Measurements from ENCODE around the gene NUBPL. TPM values are rescaled to one million over a fixed set of nuclear protein-coding genes. Genes with fewer than 3 reads are reported as not detected.
"Not testable (repeated sequence)": the region's sequence is repeated elsewhere in the genome, so short reads cannot be mapped to it uniquely, and the experiment has no call there.

The NUBPL gene
- total RNA-seq, 1 donor from 2014 or later, result 11.6 TPM

- no peaks in the 10 kb centered on the region for H3K4me1 Mint-ChIP-seq (ENCODE audit: unreplicated experiment)
- no peak overlapping the region for H3K27ac Mint-ChIP-seq (ENCODE audit: unreplicated experiment)
- TF ChIP-seq CTCF (IDR thresholded peaks at IDR 0.05), result no peak
- H3K4me3 Mint-ChIP-seq (ENCODE audit: unreplicated experiment), result no peak overlapping the region
- no peak for DNase-seq (ENCODE audit: extremely low spot score, unreplicated experiment)
- no peaks in the 10 kb centered on the region for H3K36me3 Mint-ChIP-seq (ENCODE audit: unreplicated experiment)
- peaks cover 7% of the 10 kb centered on the region for H3K9me3 Mint-ChIP-seq (ENCODE audit: unreplicated experiment)
- no peaks in the 10 kb centered on the region for H3K27me3 Mint-ChIP-seq (ENCODE audit: unreplicated experiment)
Observed at GRCh38 chr14:31740688-31741087, 179.5 kb downstream of the NUBPL start.

- H3K27ac Mint-ChIP-seq (ENCODE audit: unreplicated experiment), result no peak overlapping the region
- peaks cover 22% of the 10 kb centered on the region for H3K36me3 Mint-ChIP-seq (ENCODE audit: unreplicated experiment)
- TF ChIP-seq CTCF (IDR thresholded peaks at IDR 0.05), result no peak
- no peaks in the 10 kb centered on the region for H3K4me1 Mint-ChIP-seq (ENCODE audit: unreplicated experiment)
- peaks cover 37% of the 10 kb centered on the region for H3K9me3 Mint-ChIP-seq (ENCODE audit: unreplicated experiment)
- no peak for DNase-seq (ENCODE audit: extremely low spot score, unreplicated experiment)
- H3K27me3 Mint-ChIP-seq (ENCODE audit: unreplicated experiment), result no peaks in the 10 kb centered on the region
- H3K4me3 Mint-ChIP-seq (ENCODE audit: unreplicated experiment), result no peak overlapping the region
Observed at GRCh38 chr14:31745741-31746140, 184.5 kb downstream of the NUBPL start.

- Mint-ChIP-seq H3K4me1 (ENCODE audit: unreplicated experiment) (no peaks in the 10 kb centered on the region), H3K9me3 (ENCODE audit: unreplicated experiment) (peaks cover 38% of the 10 kb centered on the region), H3K4me3 (ENCODE audit: unreplicated experiment) (no peak overlapping the region), H3K36me3 (ENCODE audit: unreplicated experiment) (peaks cover 22% of the 10 kb centered on the region), H3K27me3 (ENCODE audit: unreplicated experiment) (no peaks in the 10 kb centered on the region), H3K27ac (ENCODE audit: unreplicated experiment) (no peak overlapping the region)
- TF ChIP-seq CTCF (IDR thresholded peaks at IDR 0.05), result no peak
- DNase-seq (ENCODE audit: extremely low spot score, unreplicated experiment), result no peak
Observed at GRCh38 chr14:31746326-31746725, 185.1 kb downstream of the NUBPL start.

GRCh38 chr14:31749275-31749674 is 188.1 kb downstream of the NUBPL start:
- peaks cover 38% of the 10 kb centered on the region for H3K9me3 Mint-ChIP-seq (ENCODE audit: unreplicated experiment)
- no peak overlapping the region for H3K27ac Mint-ChIP-seq (ENCODE audit: unreplicated experiment)
- H3K27me3 Mint-ChIP-seq (ENCODE audit: unreplicated experiment), result no peaks in the 10 kb centered on the region
- DNase-seq (ENCODE audit: extremely low spot score, unreplicated experiment), result no peak
- H3K4me3 Mint-ChIP-seq (ENCODE audit: unreplicated experiment), result no peak overlapping the region
- H3K4me1 Mint-ChIP-seq (ENCODE audit: unreplicated experiment), result no peaks in the 10 kb centered on the region
- no peak for TF ChIP-seq CTCF (IDR thresholded peaks at IDR 0.05)
- peaks cover 22% of the 10 kb centered on the region for H3K36me3 Mint-ChIP-seq (ENCODE audit: unreplicated experiment)

- not testable (repeated sequence) for DNase-seq (ENCODE audit: extremely low spot score, unreplicated experiment); H3K4me1 Mint-ChIP-seq (ENCODE audit: unreplicated experiment); H3K27ac Mint-ChIP-seq (ENCODE audit: unreplicated experiment); H3K27me3 Mint-ChIP-seq (ENCODE audit: unreplicated experiment); H3K4me3 Mint-ChIP-seq (ENCODE audit: unreplicated experiment)
- peaks cover 37% of the 10 kb centered on the region for H3K9me3 Mint-ChIP-seq (ENCODE audit: unreplicated experiment)
- peaks cover 24% of the 10 kb centered on the region for H3K36me3 Mint-ChIP-seq (ENCODE audit: unreplicated experiment)
Observed at GRCh38 chr14:31751047-31751446, 189.8 kb downstream of the NUBPL start.

Data from osteocyte (in vitro differentiated cells).